DOHH2 (cell line): ENCODE measurements around the gene SCAPER.
"Not testable (repeated sequence)": the region's sequence is repeated elsewhere in the genome, so short reads cannot be mapped to it uniquely, and the experiment has no call there.

Experiments used
- H3F3A ChIP-seq: fragments of 200-600 bp; sonication (generic), shearing (Covaris generic); 2 replicates; pipeline ENCODE4 v1.6.0; 2016; ENCODE audit warnings: antibody characterized with exemption, mild to moderate bottlenecking; ENCODE audit not compliant: control insufficient read depth, insufficient read depth
- H3K27ac ChIP-seq: fragments of 200-600 bp; sonication (generic); 2 replicates; pipeline ENCODE4 v1.5.1; 2014; ENCODE audit warnings: low read depth, mild to moderate bottlenecking, low read length, moderate library complexity
- H3K27me3 ChIP-seq: fragments of 200-600 bp; sonication (generic); 2 replicates; pipeline ENCODE4 v1.6.1; 2014; ENCODE audit warnings: mild to moderate bottlenecking, low read length, mixed read lengths; ENCODE audit not compliant: control insufficient read depth
- H3K36me3 ChIP-seq: fragments of 200-600 bp; sonication (generic); 2 replicates; pipeline ENCODE4 v1.6.1; 2014; ENCODE audit warnings: mild to moderate bottlenecking, low read length, moderate library complexity, mixed read lengths; ENCODE audit not compliant: control insufficient read depth
- H3K4me1 ChIP-seq: fragments of 200-600 bp; sonication (generic); 2 replicates; pipeline ENCODE4 v1.6.1; 2014; ENCODE audit warnings: mild to moderate bottlenecking, low read length, mixed read lengths; ENCODE audit not compliant: control insufficient read depth
- H3K4me2 ChIP-seq: fragments of 200-600 bp; sonication (generic); 2 replicates; pipeline ENCODE4 v1.6.0; 2014; ENCODE audit warnings: mild to moderate bottlenecking, low read length, moderate library complexity
- H3K4me3 ChIP-seq: fragments of 200-600 bp; sonication (generic); 2 replicates; pipeline ENCODE4 v1.5.1; 2014; ENCODE audit warnings: mild to moderate bottlenecking, low read length, mixed read lengths
- H3K79me2 ChIP-seq: fragments of 200-600 bp; sonication (generic); 2 replicates; pipeline ENCODE4 v1.6.1; 2014; ENCODE audit warnings: mild to moderate bottlenecking, low read length, mixed read lengths; ENCODE audit not compliant: control insufficient read depth
- H3K9me2 ChIP-seq: fragments of 200-600 bp; sonication (generic); replicated peaks from 2 replicates; pipeline ENCODE4 v1.6.1; 2014; ENCODE audit warnings: mild to moderate bottlenecking, low read length, mixed read lengths; ENCODE audit not compliant: control insufficient read depth
- H3K9me3 ChIP-seq: fragments of 200-600 bp; sonication (generic); 2 replicates; pipeline ENCODE4 v1.6.1; 2014; ENCODE audit warnings: antibody characterized with exemption, low read length, mixed read lengths; ENCODE audit not compliant: control insufficient read depth, insufficient read depth
- H4K20me1 ChIP-seq: fragments of 200-600 bp; sonication (generic); 2 replicates; pipeline ENCODE4 v1.6.0; 2014; ENCODE audit warnings: low read depth, mild to moderate bottlenecking, antibody characterized with exemption, low read length, moderate library complexity; ENCODE audit not compliant: control insufficient read depth, insufficient read depth
- EZH2phosphoT487 ChIP-seq: fragments of 200-600 bp; sonication (generic); IDR thresholded peaks from 2 replicates; pipeline ENCODE4 v1.6.1; 2017; ENCODE audit warnings: borderline replicate concordance, mild to moderate bottlenecking, antibody characterized with exemption, low read length, moderate library complexity, mixed read lengths
- TF ChIP-seq, protein P1 (sequence below): fragments of 200-600 bp; sonication (generic); IDR thresholded peaks from one replicate; pipeline ENCODE4 v1.5.1; 2014; ENCODE audit warnings: antibody characterized with exemption, mild to moderate bottlenecking, low read depth, low read length; ENCODE audit not compliant: poor library complexity, severe bottlenecking

SCAPER gene

DNA sequence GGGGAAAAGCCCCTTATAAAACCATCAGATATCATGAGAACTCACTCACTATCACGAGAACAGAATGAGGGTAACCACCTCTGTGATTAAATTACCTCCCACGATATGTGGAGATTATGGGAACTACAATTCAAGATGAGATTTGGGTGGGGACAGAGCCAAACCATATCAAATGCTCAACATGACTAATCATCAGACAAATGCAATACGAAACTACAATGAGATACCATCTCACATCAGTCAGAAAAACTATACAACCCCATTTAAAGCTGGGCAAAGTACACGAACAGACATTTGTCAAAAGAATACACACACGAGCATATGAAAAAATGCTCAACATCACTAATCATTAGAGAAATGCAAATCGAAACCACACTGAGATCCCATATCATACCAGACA, 67.7 kb downstream of the SCAPER start:
- Histone ChIP-seq H3F3A (no peaks in the 10 kb centered on the region), H3K4me3 (no peak overlapping the region), H3K4me2 (no peak overlapping the region), H3K79me2 (no peaks in the 10 kb centered on the region), H3K9me2 (no peaks in the 10 kb centered on the region), H3K27me3 (no peaks in the 10 kb centered on the region), H3K4me1 (no peaks in the 10 kb centered on the region), H4K20me1 (no peaks in the 10 kb centered on the region), H3K9me3 (no peaks in the 10 kb centered on the region), H3K27ac (no peak overlapping the region), H3K36me3 (no peaks in the 10 kb centered on the region)
- TF ChIP-seq, protein P1, sequence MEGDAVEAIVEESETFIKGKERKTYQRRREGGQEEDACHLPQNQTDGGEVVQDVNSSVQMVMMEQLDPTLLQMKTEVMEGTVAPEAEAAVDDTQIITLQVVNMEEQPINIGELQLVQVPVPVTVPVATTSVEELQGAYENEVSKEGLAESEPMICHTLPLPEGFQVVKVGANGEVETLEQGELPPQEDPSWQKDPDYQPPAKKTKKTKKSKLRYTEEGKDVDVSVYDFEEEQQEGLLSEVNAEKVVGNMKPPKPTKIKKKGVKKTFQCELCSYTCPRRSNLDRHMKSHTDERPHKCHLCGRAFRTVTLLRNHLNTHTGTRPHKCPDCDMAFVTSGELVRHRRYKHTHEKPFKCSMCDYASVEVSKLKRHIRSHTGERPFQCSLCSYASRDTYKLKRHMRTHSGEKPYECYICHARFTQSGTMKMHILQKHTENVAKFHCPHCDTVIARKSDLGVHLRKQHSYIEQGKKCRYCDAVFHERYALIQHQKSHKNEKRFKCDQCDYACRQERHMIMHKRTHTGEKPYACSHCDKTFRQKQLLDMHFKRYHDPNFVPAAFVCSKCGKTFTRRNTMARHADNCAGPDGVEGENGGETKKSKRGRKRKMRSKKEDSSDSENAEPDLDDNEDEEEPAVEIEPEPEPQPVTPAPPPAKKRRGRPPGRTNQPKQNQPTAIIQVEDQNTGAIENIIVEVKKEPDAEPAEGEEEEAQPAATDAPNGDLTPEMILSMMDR, result no peak
- TF ChIP-seq EZH2phosphoT487, result no peak

DNA sequence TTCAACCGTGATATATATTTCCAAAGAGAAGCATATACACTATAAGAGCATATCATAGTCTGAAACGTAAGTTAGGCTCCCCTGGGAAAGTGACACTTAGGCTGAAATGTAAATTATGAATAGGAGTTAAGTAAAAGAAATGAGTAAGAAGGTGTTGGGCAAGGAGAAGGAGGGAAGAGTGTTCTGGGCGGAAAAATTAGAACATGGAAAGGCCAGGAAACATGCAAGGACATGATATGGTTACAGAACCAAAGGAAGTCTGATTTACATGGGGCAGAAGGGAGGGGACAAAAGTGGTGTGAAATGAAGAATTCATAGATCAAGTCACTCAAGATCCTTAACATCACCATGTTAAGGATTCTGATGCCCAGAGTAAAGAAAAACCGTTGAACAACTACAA, 75.2 kb downstream of the SCAPER start:
- H3K79me2 ChIP-seq, result no peaks in the 10 kb centered on the region
- no peak overlapping the region for H3K4me2 ChIP-seq
- H3K27ac ChIP-seq, result no peak overlapping the region
- no peaks in the 10 kb centered on the region for H3K9me3 ChIP-seq
- no peaks in the 10 kb centered on the region for H3K27me3 ChIP-seq
- H3K4me1 ChIP-seq, result no peaks in the 10 kb centered on the region
- H3K4me3 ChIP-seq, result no peak overlapping the region
- H3K36me3 ChIP-seq, result no peaks in the 10 kb centered on the region
- no peaks in the 10 kb centered on the region for H4K20me1 ChIP-seq
- TF ChIP-seq, protein P1, result no peak
- no peak for TF ChIP-seq EZH2phosphoT487
- no peaks in the 10 kb centered on the region for H3K9me2 ChIP-seq
- no peaks in the 10 kb centered on the region for H3F3A ChIP-seq

DNA sequence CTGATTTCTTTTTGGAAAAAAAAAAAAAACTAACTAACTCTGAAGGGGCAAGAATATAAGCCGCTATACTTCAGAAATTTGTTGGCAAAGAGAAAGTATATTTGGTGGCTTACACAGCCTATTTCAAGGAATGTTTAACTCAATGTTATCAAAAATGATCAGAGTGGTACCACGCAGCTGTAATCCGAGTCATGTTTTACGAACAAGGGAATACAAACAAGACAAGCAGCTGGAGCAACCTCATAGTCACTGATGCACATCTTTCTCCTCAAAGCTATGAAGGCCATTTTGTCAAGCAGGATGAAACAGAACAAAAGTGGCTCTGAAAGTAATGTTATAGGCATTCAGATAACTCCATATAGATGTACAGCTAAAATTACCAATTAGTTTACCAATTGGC, 81.2 kb downstream of the SCAPER start:
- Histone ChIP-seq H3K36me3 (no peaks in the 10 kb centered on the region), H3K4me3 (no peak overlapping the region), H3K9me3 (no peaks in the 10 kb centered on the region), H3K4me2 (no peak overlapping the region), H3K27me3 (no peaks in the 10 kb centered on the region), H3F3A (no peaks in the 10 kb centered on the region), H3K79me2 (no peaks in the 10 kb centered on the region), H3K4me1 (no peaks in the 10 kb centered on the region), H3K27ac (no peak overlapping the region), H3K9me2 (no peaks in the 10 kb centered on the region), H4K20me1 (no peaks in the 10 kb centered on the region)
- no peak for TF ChIP-seq EZH2phosphoT487
- TF ChIP-seq, protein P1, result no peak

DNA sequence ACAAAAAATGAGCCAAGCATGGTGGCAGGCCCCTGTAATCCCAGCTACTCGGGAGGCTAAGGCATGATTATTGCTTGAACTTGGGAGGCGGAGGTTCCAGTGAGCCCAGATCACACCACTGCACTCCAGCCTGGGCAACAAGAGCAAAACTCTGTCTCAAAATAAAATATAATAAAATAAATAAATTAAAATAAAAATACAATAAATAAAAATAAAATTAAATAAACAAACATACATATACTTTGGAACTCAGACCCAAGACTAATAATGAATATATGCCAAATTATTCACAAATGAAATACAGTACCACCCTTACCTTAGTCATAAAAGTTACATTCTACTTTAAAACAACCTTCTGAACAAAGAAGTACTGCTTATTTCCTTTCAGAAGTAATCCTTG, 81.8 kb downstream of the SCAPER start:
- Histone ChIP-seq H3K9me2 (no peaks in the 10 kb centered on the region), H3F3A (no peaks in the 10 kb centered on the region), H4K20me1 (no peaks in the 10 kb centered on the region), H3K27me3 (no peaks in the 10 kb centered on the region), H3K4me3 (no peak overlapping the region), H3K9me3 (no peaks in the 10 kb centered on the region), H3K36me3 (no peaks in the 10 kb centered on the region), H3K79me2 (no peaks in the 10 kb centered on the region), H3K27ac (no peak overlapping the region), H3K4me2 (no peak overlapping the region), H3K4me1 (no peaks in the 10 kb centered on the region)
- no peak for TF ChIP-seq EZH2phosphoT487

DNA sequence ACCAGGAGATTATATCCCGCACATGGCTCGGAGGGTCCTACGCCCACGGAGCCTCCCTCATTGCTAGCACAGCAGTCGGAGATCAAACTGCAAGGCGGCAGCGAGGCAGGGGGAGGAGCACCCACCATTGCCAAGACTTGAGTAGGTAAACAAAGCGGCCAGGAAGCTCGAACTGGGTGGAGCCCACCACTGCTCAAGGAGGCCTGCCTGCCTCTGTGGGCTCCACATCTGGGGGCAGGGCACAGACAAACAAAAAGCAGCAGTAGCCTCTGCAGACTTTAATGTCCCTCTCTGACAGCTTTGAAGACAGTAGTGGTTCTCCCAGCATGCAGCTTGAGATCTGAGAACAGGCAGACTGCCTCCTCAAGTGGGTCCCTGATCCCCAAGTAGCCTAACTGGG, 86.2 kb downstream of the SCAPER start:
- H3K27ac ChIP-seq, H3K36me3 ChIP-seq, H3K4me3 ChIP-seq, H3K9me2 ChIP-seq, H3K79me2 ChIP-seq, H3F3A ChIP-seq, H3K27me3 ChIP-seq, H3K9me3 ChIP-seq, H3K4me1 ChIP-seq, H3K4me2 ChIP-seq, H4K20me1 ChIP-seq: not testable (repeated sequence)
